GM15510 (cell line): Measurements from ENCODE around the gene PI4KA.

Source experiments
- POLR2A ChIP-seq: IDR thresholded peaks from 3 replicates; pipeline ENCODE4 v1.6.1; 2011; ENCODE audit warnings: borderline replicate concordance; ENCODE audit not compliant: insufficient read length; ENCODE audit errors: extremely low read depth

PI4KA gene

DNA sequence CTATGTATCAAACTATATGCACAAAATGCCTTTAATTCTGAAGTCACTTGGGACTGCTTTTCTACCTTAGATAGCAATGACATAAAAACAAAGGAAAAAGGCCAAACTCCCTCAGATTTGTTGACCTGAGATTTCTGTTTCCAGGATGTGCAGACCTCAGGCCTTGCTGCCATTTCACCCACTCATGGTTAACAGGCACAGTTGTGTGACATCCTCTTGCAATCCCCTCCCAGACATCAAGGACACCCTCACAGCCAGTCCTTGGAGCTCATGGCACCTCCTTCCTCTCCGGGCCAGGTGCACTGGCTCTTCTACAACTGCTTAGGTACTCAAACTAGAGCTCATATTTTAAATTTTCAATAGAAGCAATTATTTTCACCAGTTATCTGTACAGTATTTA is 47.4 kb downstream of the PI4KA start:
- no peak for TF ChIP-seq POLR2A

GRCh38 chr22:20810645-20811044 is 48.0 kb downstream of the PI4KA start:
- TF ChIP-seq POLR2A = no peak

DNA sequence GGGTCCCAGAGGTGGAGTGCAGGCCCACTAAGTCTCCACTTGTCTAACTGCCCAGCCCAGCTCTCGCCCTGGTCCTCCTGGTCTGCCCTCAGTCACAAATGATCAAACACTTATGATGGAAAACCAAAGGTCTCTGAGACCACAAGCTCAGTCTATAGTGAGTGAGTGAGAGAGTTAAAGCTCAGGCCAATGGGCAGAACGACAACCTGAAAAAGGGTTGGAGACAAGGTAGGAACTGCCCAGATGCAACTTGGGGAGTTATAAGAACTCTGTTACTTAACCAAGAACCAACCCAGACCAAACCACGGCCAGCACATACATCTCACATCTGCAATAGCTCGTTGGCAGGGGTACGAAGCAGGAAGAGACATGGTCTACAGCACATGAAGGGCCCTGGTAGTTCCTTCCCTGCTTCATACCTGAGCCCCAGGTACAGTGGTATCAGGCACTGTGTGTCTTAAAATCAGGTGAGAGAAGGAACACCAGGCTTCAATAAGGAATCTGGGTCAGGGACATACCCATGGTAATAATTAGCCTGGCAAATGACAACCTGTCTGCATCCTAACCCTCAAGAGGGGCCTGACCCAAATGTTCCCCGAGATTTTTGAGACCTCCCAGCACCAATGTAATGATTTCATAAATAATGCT is 48.9 kb downstream of the PI4KA start:
- TF ChIP-seq POLR2A = no peak

- TF ChIP-seq POLR2A = no peak
Measured at GRCh38 chr22:20808844-20809243, 49.8 kb downstream of the PI4KA start.

- TF ChIP-seq POLR2A = no peak
Measured at GRCh38 chr22:20807315-20807752, 51.3 kb downstream of the PI4KA start.

GRCh38 chr22:20805972-20806471 is 52.6 kb downstream of the PI4KA start:
- no peak for TF ChIP-seq POLR2A

DNA sequence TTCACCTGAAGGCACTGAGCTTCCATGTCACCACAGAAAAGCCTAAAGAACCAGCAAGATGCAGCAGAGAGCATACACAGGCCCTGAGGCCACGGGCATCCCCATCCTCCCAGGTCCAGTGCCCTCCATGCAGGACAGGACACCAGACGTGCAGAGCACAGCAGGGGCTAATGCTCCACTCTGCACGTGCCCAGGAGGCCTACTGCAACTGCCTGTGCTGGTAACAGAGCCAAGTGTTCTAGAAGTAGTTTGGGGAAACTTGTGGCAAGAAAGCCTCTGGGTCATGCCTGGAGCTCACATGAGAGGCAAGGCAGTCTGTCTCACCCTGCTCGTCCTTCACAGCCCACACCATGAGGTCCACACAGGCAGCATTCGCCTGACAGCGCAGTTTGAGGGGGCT is 54.0 kb downstream of the PI4KA start:
- TF ChIP-seq POLR2A = no peak

DNA sequence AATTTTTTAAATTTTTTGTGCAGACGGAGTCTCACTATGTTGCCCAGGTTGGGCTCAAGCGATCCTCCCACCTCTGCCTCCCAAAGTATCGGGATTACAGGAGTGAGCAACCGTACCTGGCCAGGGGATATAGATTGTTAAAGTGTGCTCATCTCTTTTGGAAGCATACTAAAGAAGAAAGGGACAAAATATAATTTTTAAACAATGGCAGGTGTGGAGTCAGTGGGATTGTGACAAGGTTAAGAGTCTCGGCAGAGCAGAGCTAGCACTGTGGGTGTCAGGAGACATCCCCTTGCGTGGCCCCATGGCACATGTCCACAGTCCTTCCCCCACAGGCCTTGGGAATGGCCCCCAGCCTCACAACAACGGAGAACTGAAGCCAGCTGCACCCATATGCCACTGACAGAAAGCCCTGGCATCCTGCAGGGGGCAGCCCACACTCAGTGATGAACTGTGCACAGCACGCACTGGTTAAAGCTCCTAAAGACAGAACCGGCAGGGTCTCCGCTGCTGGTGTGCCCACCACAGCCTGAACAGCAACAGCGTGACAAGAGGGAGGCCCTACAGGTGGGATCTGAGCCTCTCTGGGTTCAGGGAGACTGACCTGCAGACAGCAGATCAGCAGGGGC is 54.8 kb downstream of the PI4KA start:
- TF ChIP-seq POLR2A = no peak

- TF ChIP-seq POLR2A = no peak
Measured at GRCh38 chr22:20802922-20803553, 55.6 kb downstream of the PI4KA start.

GRCh38 chr22:20802452-20802851 is 56.2 kb downstream of the PI4KA start:
- no peak for TF ChIP-seq POLR2A

GRCh38 chr22:20799449-20799848 is 59.2 kb downstream of the PI4KA start:
- no peak for TF ChIP-seq POLR2A

DNA sequence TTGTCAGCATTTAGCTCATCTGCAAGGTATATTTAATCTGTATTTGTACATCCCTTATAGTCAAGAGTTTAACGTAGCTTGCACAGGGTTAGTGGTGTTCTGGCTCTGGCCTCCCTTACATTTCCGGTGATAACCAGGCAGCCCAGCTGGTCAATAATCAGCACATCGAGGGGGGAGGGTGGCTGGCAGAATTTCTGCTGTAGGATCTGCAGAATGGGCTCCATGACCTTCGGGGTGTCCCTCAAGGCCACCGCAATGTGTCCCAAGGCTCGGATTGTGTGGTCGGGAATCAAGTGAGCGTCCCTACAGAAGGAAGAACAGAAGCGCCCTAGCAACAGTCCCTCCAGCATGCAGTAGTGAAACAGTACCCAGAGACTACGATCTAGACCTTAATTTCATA is 59.6 kb downstream of the PI4KA start:
- TF ChIP-seq POLR2A = no peak

- TF ChIP-seq POLR2A = no peak
Measured at GRCh38 chr22:20798218-20798617, 60.4 kb downstream of the PI4KA start.

DNA sequence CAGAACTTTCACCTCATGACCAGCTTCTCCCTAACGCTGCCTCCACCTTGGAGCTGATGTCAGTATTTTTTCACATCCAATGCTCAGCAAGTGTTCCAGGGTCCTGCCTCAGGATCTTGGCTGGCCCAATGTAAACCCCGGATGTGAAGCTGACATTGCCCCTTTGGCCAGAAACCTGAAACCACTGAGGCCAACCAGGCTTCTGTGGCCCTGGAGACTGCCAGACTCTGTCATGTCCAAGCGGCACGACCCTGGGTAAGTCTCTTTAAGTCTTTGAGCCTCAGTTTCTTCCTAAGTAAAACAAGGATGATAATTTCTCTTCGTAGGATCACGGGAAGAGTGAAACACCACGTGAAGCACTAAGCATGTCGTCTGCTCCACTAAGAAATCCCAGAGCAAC is 61.9 kb downstream of the PI4KA start:
- no peak for TF ChIP-seq POLR2A

GRCh38 chr22:20794650-20795413 is 63.8 kb downstream of the PI4KA start:
- no peak for TF ChIP-seq POLR2A

DNA sequence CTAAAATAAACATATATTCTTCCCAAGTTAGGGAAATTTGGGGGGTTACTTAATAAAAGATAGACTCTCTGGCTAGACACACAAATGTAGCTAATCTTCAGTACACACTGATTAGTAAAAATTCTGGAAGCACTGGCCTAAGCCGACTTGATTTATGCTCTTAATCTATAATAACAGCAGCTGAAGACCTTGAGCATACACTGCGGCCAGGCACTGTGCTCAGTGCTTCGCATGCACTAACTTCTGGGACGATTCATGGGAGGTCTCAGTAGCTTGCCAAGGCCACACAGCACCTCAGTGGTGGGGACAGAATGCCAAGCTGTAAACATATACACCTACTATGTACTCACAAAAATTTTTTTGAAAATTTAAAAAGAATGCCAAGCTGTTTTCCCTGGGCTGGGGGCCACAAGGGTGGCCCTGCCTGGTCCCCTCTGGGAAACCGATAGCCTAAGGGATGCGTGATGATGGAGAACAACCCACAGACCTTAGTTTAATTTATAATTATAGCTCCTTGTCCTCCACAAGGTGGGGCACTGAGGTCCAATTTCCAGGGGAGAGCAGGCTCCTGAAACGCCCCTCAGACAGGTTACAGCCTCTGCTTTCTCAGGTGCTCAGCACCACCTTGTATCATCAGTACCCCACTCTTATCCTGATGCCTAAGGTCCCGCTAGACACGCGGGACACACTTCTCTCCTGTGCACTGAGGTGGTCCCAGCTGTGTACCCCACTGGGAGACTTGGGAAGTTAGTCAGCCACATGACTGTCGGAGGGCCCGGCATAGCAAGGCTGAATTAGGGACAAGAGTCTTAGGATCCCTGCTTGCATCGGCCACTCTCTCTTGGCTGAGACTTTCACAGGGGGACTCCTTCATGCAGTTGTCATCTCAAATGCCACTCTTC is 64.6 kb downstream of the PI4KA start:
- no peak for TF ChIP-seq POLR2A
